ENCODE measurements around the gene MACC1.
A peak's percentile ranks its signal among the peaks of the same experiment; 100 is the strongest.
"Not testable (repeated sequence)": the region's sequence is repeated elsewhere in the genome, so short reads cannot be mapped to it uniquely, and the experiment has no call there.

The MACC1 gene

GRCh38 chr7:20229081-20229480, 11.9 kb upstream of the MACC1 start:
- no peak for DNase-seq

GRCh38 chr7:20228654-20229053, 11.5 kb upstream of the MACC1 start:
- DNase-seq, result no peak

GRCh38 chr7:20227291-20227795, 10.2 kb upstream of the MACC1 start:
- no peak for DNase-seq

GRCh38 chr7:20226860-20227259, 9.7 kb upstream of the MACC1 start:
- DNase-seq, result no peak

- DNase-seq, result no peak
These were observed 8.2 kb upstream of the MACC1 start for GRCh38 chr7:20225384-20225783.

- no peak for DNase-seq
These were observed 6.8 kb upstream of the MACC1 start for GRCh38 chr7:20224025-20224424.

GRCh38 chr7:20223356-20223755, 6.2 kb upstream of the MACC1 start:
- no peak for DNase-seq

GRCh38 chr7:20222219-20222828, 5.1 kb upstream of the MACC1 start:
- no peak for DNase-seq

- no peak for DNase-seq
These were observed 3.9 kb upstream of the MACC1 start for GRCh38 chr7:20220921-20221547.

- DNase-seq, result no peak
These were observed 3.1 kb upstream of the MACC1 start for GRCh38 chr7:20220293-20220761.

- DNase-seq, result peak; percentile 87
These were observed 2.5 kb upstream of the MACC1 start for GRCh38 chr7:20219446-20220292.

- DNase-seq, result no peak
These were observed 1.9 kb upstream of the MACC1 start for GRCh38 chr7:20219062-20219445.

- no peak for DNase-seq
These were observed 1.1 kb upstream of the MACC1 start for GRCh38 chr7:20218279-20218678.

- no peak for DNase-seq
These were observed 663 bp downstream of the MACC1 start for GRCh38 chr7:20216406-20217036.

- DNase-seq, result no peak
These were observed 2.1 kb downstream of the MACC1 start for GRCh38 chr7:20214921-20215669.

GRCh38 chr7:20214132-20214531, 3.1 kb downstream of the MACC1 start:
- no peak for DNase-seq

- no peak for DNase-seq
These were observed 3.8 kb downstream of the MACC1 start for GRCh38 chr7:20213378-20213777.

- DNase-seq, result no peak
These were observed 5.8 kb downstream of the MACC1 start for GRCh38 chr7:20211376-20211775.

GRCh38 chr7:20208651-20209307, 8.4 kb downstream of the MACC1 start:
- DNase-seq, result no peak

- DNase-seq, result not testable (repeated sequence)
These were observed 9.4 kb downstream of the MACC1 start for GRCh38 chr7:20207811-20208210.

- no peak for DNase-seq
These were observed 10.9 kb downstream of the MACC1 start for GRCh38 chr7:20206104-20206896.
